ENCODE measurements around the gene NOP16.

NOP16 gene

GRCh38 chr5:176384366-176384930 is 4.0 kb downstream of the NOP16 start:
- H3K27me3 ChIP-seq (ENCODE audit: control insufficient read depth, insufficient read depth, low read length), result no peaks in the 10 kb centered on the region
- H3K4me1 ChIP-seq (ENCODE audit: control insufficient read depth, insufficient read depth, low read length), result peaks cover 8% of the 10 kb centered on the region
- H3K4me3 ChIP-seq (ENCODE audit: low read depth, low read length), result no peak overlapping the region
- H3K36me3 ChIP-seq (ENCODE audit: control insufficient read depth, insufficient read depth, low read length), result peaks cover 65% of the 10 kb centered on the region
- no peaks in the 10 kb centered on the region for H3K9me3 ChIP-seq (ENCODE audit: control insufficient read depth, insufficient read depth, low read length)
- H3K27ac ChIP-seq (ENCODE audit: low read depth, low read length), result no peak overlapping the region
- no peak overlapping the region for H3K9ac ChIP-seq (ENCODE audit: low read depth, low read length)

- Histone ChIP-seq H3K36me3 (ENCODE audit: control insufficient read depth, insufficient read depth, low read length) (peaks cover 65% of the 10 kb centered on the region), H3K4me3 (ENCODE audit: low read depth, low read length) (no peak overlapping the region), H3K9ac (ENCODE audit: low read depth, low read length) (no peak overlapping the region), H3K9me3 (ENCODE audit: control insufficient read depth, insufficient read depth, low read length) (no peaks in the 10 kb centered on the region), H3K27me3 (ENCODE audit: control insufficient read depth, insufficient read depth, low read length) (no peaks in the 10 kb centered on the region), H3K27ac (ENCODE audit: low read depth, low read length) (no peak overlapping the region), H3K4me1 (ENCODE audit: control insufficient read depth, insufficient read depth, low read length) (peaks cover 8% of the 10 kb centered on the region)
These were observed 4.4 kb downstream of the NOP16 start for GRCh38 chr5:176383961-176384360.

DNA sequence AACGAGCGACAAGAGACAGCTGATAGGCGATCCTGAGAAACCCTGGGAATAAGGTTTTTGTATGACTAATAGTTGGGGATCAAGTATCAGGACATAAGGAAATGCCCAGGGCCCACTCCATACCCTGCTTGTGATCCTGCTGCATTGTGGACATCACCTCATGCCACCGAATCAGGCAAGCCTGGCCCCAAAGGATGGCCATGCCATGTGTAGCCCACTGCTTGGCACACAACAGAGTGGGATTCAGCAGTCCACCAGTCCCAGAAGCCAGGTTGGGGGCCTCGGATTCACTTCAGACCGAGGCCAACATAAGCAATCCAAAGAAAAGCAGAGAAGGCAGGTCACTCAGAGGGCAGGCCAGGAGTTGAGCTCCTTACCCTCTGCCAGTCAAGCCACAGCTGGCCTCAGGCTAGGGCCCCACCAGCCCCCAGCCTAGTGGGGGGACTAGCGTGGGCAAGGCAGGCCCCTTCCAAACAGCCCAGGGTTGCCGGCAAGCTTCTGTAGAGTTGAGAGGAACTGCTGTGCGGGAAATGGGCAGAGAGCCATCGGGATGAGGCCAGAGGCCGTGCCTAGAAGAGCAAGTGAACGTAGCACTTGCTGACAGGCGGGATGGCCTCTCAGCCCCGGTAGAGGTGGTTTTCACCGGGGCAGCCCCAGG is 5.0 kb downstream of the NOP16 start:
- Histone ChIP-seq H3K4me3 (ENCODE audit: low read depth, low read length) (no peak overlapping the region), H3K9ac (ENCODE audit: low read depth, low read length) (no peak overlapping the region), H3K27ac (ENCODE audit: low read depth, low read length) (no peak overlapping the region), H3K36me3 (ENCODE audit: control insufficient read depth, insufficient read depth, low read length) (peaks cover 65% of the 10 kb centered on the region), H3K4me1 (ENCODE audit: control insufficient read depth, insufficient read depth, low read length) (peaks cover 8% of the 10 kb centered on the region), H3K27me3 (ENCODE audit: control insufficient read depth, insufficient read depth, low read length) (no peaks in the 10 kb centered on the region), H3K9me3 (ENCODE audit: control insufficient read depth, insufficient read depth, low read length) (no peaks in the 10 kb centered on the region)

GRCh38 chr5:176382721-176383120 is 5.7 kb downstream of the NOP16 start:
- H3K9me3 ChIP-seq (ENCODE audit: control insufficient read depth, insufficient read depth, low read length), result no peaks in the 10 kb centered on the region
- no peak overlapping the region for H3K4me3 ChIP-seq (ENCODE audit: low read depth, low read length)
- peaks cover 8% of the 10 kb centered on the region for H3K4me1 ChIP-seq (ENCODE audit: control insufficient read depth, insufficient read depth, low read length)
- H3K36me3 ChIP-seq (ENCODE audit: control insufficient read depth, insufficient read depth, low read length), result peaks cover 65% of the 10 kb centered on the region
- no peak overlapping the region for H3K9ac ChIP-seq (ENCODE audit: low read depth, low read length)
- no peaks in the 10 kb centered on the region for H3K27me3 ChIP-seq (ENCODE audit: control insufficient read depth, insufficient read depth, low read length)
- H3K27ac ChIP-seq (ENCODE audit: low read depth, low read length), result no peak overlapping the region

DNA sequence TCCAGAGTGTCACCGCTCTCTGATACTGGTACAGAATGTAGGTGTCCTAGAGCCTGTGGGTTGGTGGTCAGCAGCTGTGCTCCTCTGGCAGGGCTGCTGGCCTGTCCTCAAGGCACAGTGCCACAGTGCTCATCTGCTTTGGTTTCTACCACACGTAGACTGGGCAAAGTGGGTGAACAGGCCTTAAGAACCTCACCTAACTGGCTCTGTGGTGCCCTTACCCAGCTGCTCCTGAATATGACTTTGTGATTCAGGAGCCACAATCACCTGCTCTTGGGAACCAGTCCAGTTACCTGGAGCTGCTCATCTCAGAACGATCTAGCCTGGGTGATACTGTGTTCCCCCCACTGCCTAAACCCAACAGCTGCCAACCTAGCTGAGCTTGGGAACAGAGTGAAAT is 6.4 kb downstream of the NOP16 start:
- peaks cover 61% of the 10 kb centered on the region for H3K36me3 ChIP-seq (ENCODE audit: control insufficient read depth, insufficient read depth, low read length)
- H3K27me3 ChIP-seq (ENCODE audit: control insufficient read depth, insufficient read depth, low read length), result no peaks in the 10 kb centered on the region
- H3K9me3 ChIP-seq (ENCODE audit: control insufficient read depth, insufficient read depth, low read length), result no peaks in the 10 kb centered on the region
- no peak overlapping the region for H3K9ac ChIP-seq (ENCODE audit: low read depth, low read length)
- peaks cover under 1% of the 10 kb centered on the region; the same call in 1 of the 2 replicates for H3K4me1 ChIP-seq (ENCODE audit: control insufficient read depth, insufficient read depth, low read length)
- no peak overlapping the region for H3K4me3 ChIP-seq (ENCODE audit: low read depth, low read length)
- no peak overlapping the region for H3K27ac ChIP-seq (ENCODE audit: low read depth, low read length)

DNA sequence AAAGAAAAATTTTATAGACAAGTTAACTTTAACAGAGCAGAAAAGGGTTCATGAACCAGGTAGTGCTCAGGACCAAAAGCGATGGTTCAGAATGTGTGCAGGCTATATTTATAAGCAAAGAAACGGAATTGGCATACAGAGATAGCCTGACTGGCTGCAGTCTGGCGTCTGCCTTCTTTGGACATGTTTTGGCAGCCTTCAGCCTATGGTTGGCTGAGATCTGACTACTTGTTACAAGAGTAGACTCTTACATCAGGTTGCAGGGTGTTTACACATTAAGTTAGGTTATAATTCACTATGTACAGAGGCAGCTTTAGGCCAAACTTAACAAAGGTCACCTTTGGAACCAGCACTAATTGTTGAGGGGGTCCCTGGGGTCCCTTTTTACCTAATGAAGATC is 7.0 kb downstream of the NOP16 start:
- Histone ChIP-seq H3K4me3 (ENCODE audit: low read depth, low read length) (no peak overlapping the region), H3K9ac (ENCODE audit: low read depth, low read length) (no peak overlapping the region), H3K9me3 (ENCODE audit: control insufficient read depth, insufficient read depth, low read length) (no peaks in the 10 kb centered on the region), H3K27me3 (ENCODE audit: control insufficient read depth, insufficient read depth, low read length) (no peaks in the 10 kb centered on the region), H3K27ac (ENCODE audit: low read depth, low read length) (no peak overlapping the region), H3K36me3 (ENCODE audit: control insufficient read depth, insufficient read depth, low read length) (peaks cover 55% of the 10 kb centered on the region), H3K4me1 (ENCODE audit: control insufficient read depth, insufficient read depth, low read length) (no peaks in the 10 kb centered on the region)

DNA sequence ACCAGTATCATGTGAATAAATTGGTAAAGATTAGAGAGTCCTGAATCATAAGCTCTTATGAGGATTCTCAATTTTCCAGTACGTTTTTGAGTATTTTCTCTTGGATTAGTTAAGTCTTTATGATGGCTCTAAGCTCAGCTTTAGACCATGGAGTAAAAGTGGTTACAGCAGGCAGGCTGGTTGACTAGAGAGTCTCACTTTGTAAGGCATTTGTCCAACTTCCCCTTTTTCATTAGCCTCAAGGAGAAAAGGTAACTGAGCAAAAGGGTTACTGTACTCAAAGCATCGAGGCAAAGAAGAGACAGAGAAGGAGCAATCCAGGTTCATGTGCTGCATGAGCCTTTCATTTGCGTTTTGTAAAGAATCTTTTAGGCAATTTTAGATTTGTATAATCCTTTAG is 8.5 kb downstream of the NOP16 start:
- Histone ChIP-seq H3K36me3 (ENCODE audit: control insufficient read depth, insufficient read depth, low read length) (peaks cover 40% of the 10 kb centered on the region), H3K27me3 (ENCODE audit: control insufficient read depth, insufficient read depth, low read length) (no peaks in the 10 kb centered on the region), H3K27ac (ENCODE audit: low read depth, low read length) (no peak overlapping the region), H3K9ac (ENCODE audit: low read depth, low read length) (no peak overlapping the region), H3K9me3 (ENCODE audit: control insufficient read depth, insufficient read depth, low read length) (no peaks in the 10 kb centered on the region), H3K4me1 (ENCODE audit: control insufficient read depth, insufficient read depth, low read length) (no peaks in the 10 kb centered on the region), H3K4me3 (ENCODE audit: low read depth, low read length) (no peak overlapping the region)

GRCh38 chr5:176373100-176373818 is 15.1 kb downstream of the NOP16 start:
- no peaks in the 10 kb centered on the region for H3K4me1 ChIP-seq (ENCODE audit: control insufficient read depth, insufficient read depth, low read length)
- no peak overlapping the region for H3K9ac ChIP-seq (ENCODE audit: low read depth, low read length)
- H3K27me3 ChIP-seq (ENCODE audit: control insufficient read depth, insufficient read depth, low read length), result no peaks in the 10 kb centered on the region
- H3K36me3 ChIP-seq (ENCODE audit: control insufficient read depth, insufficient read depth, low read length), result peaks cover 15% of the 10 kb centered on the region; the same call in 1 of the 2 replicates
- H3K4me3 ChIP-seq (ENCODE audit: low read depth, low read length), result no peak overlapping the region
- H3K9me3 ChIP-seq (ENCODE audit: control insufficient read depth, insufficient read depth, low read length), result no peaks in the 10 kb centered on the region
- H3K27ac ChIP-seq (ENCODE audit: low read depth, low read length), result no peak overlapping the region

- Histone ChIP-seq H3K36me3 (ENCODE audit: control insufficient read depth, insufficient read depth, low read length) (peaks cover 15% of the 10 kb centered on the region; the same call in 1 of the 2 replicates), H3K9ac (ENCODE audit: low read depth, low read length) (no peak overlapping the region), H3K4me3 (ENCODE audit: low read depth, low read length) (no peak overlapping the region), H3K4me1 (ENCODE audit: control insufficient read depth, insufficient read depth, low read length) (no peaks in the 10 kb centered on the region), H3K27me3 (ENCODE audit: control insufficient read depth, insufficient read depth, low read length) (peaks cover under 1% of the 10 kb centered on the region; the same call in 1 of the 2 replicates), H3K9me3 (ENCODE audit: control insufficient read depth, insufficient read depth, low read length) (no peaks in the 10 kb centered on the region), H3K27ac (ENCODE audit: low read depth, low read length) (no peak overlapping the region)
These were observed 16.5 kb downstream of the NOP16 start for GRCh38 chr5:176371621-176372539.

DNA sequence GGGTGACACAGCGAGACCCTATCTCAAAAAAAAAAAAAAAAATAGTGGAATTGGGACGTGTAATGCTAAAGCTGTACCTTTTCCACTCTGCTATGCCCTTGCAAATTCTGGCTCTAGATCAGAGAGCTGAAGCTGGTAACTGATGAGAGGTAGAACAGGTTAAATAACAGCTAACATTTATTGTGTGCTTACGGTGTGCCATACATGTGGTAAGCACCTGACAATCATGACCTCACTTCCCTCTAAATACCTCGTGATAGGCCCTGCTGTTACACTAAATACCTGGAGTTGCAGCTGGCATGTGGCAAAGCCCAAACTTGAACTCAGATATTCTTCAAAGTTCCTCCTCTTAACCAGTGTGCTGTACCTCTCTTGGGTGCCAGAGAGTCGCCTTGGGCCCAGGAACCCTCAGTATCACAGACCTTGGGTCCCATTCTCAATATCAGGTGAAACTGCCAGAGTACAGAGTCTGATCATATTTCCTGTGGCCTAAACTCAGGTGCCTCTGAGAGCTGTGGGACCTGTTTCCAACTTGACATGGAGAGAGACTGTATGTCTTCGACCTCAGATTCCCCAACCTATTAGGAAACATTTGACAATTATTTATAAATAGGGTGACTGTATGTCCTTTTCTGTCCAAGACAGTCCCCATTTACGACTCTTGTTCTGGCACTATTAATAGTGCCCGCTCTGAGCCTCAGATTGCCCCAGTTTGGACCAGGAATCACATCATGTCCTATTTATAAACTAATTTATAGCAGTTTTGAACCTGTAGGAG is 18.3 kb downstream of the NOP16 start:
- Histone ChIP-seq H3K9ac (ENCODE audit: low read depth, low read length) (no peak overlapping the region), H3K9me3 (ENCODE audit: control insufficient read depth, insufficient read depth, low read length) (no peaks in the 10 kb centered on the region), H3K27ac (ENCODE audit: low read depth, low read length) (no peak overlapping the region), H3K4me1 (ENCODE audit: control insufficient read depth, insufficient read depth, low read length) (no peaks in the 10 kb centered on the region), H3K27me3 (ENCODE audit: control insufficient read depth, insufficient read depth, low read length) (peaks cover 17% of the 10 kb centered on the region), H3K4me3 (ENCODE audit: low read depth, low read length) (no peak overlapping the region), H3K36me3 (ENCODE audit: control insufficient read depth, insufficient read depth, low read length) (peaks cover 15% of the 10 kb centered on the region; the same call in 1 of the 2 replicates)

All from HUES48 (cell line).